Activated naive CD8-positive, alpha-beta T cell (primary cell): ENCODE results near the gene SCYL1.

Source experiments
- H3K27ac Mint-ChIP-seq: one replicate; pipeline ENCODE4 v1.8.0; 2021; ENCODE audit warnings: mixed read lengths
- H3K27me3 Mint-ChIP-seq: one replicate; pipeline ENCODE4 v1.8.0; 2021; ENCODE audit warnings: mixed read lengths
- H3K36me3 Mint-ChIP-seq: one replicate; pipeline ENCODE4 v1.8.0; 2021; ENCODE audit warnings: mixed read lengths
- H3K4me1 Mint-ChIP-seq: one replicate; pipeline ENCODE4 v1.8.0; 2021; ENCODE audit warnings: low read depth, mixed read lengths
- H3K4me3 Mint-ChIP-seq: one replicate; pipeline ENCODE4 v1.8.0; 2021; ENCODE audit warnings: mild to moderate bottlenecking, mixed read lengths
- H3K9me3 Mint-ChIP-seq: one replicate; pipeline ENCODE4 v1.8.0; 2021; ENCODE audit warnings: low read depth, mixed read lengths

Gene SCYL1

DNA sequence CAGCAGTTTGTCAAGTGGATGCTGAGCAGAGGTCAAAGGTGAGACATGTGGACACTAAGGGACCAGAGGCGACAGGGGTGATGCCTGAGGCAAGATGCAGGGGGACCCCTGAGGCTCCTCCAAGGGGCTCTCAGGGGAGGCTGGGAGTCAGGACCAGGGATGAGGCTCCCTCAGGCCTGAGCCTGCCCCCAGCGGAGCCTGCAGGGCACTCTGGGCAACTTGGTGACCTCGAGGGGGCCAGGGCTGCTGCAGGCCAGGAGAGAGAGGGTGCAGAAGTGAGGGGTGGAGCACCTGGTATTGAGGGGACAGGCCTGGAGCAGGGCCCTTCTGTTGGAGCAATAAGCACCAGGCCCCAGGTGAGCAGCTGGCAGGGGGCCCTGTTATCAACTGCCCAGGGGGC lies 57.0 kb downstream of the SCYL1 start:
- no peak overlapping the region for H3K4me3 Mint-ChIP-seq
- H3K27ac Mint-ChIP-seq: no peak overlapping the region
- H3K9me3 Mint-ChIP-seq: no peaks in the 10 kb centered on the region

DNA sequence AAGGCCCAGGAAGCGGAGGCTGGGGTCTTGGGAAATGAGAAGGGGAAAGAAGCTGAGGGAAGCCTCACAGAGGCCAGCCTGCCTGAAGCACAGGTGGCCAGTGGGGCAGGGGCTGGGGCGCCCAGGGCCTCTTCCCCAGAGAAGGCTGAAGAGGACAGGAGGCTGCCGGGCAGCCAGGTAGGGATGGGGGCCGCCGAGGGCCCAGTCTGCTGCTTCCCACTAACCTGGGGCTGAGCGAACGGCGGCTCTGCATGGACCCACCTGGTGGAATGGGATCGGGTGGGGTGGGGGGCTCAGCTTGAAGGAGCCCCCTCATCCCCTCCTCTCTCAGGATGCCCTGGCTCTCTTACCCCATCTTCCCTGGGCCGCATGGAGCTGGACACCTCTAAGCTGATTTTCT lies 58.7 kb downstream of the SCYL1 start:
- Mint-ChIP-seq H3K27me3 (no peaks in the 10 kb centered on the region), H3K4me1 (peaks cover 20% of the 10 kb centered on the region), H3K36me3 (no peaks in the 10 kb centered on the region), H3K4me3 (no peak overlapping the region), H3K27ac (no peak overlapping the region), H3K9me3 (no peaks in the 10 kb centered on the region)

More for the DNA sequence above, 57.0 kb downstream of the SCYL1 start:
- Mint-ChIP-seq H3K27me3 (no peaks in the 10 kb centered on the region), H3K4me1 (peaks cover 17% of the 10 kb centered on the region), H3K36me3 (no peaks in the 10 kb centered on the region)

DNA sequence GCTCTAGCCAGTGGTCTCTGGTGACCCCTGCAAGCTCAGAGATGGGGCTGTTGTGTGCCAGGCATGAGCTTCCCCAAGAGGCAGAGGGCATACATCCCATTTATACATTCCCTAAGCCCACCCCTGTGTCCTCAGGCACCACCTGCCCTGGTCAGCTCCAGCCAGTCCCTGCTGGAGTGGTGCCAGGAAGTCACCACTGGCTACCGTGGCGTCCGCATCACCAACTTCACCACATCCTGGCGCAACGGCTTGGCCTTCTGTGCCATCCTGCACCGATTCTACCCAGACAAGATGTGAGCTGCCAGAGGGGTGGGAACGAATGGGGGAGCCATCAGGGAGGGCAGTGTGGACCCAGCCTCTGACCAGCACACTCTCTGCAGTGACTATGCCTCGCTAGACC lies 59.2 kb downstream of the SCYL1 start:
- peaks cover 23% of the 10 kb centered on the region for H3K4me1 Mint-ChIP-seq
- H3K27ac Mint-ChIP-seq: no peak overlapping the region
- H3K36me3 Mint-ChIP-seq: no peaks in the 10 kb centered on the region

DNA sequence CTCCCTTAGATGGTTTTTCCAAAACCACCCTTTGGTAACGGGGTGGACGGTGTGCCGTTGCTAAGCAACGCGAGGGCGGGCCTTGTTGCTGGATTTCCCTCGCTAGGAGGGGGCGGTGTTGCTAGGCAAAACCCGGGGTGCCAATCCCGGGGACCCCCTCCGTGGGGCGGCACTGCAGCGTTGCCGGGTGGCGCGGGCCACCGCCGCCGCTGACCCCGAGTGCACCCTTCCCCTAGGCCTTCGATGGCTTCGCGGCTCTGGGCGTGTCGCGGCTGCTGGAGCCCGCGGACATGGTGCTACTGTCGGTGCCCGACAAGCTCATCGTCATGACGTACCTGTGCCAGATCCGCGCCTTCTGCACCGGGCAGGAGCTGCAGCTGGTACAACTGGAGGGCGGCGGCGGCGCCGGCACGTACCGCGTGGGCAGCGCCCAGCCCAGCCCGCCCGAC lies 59.9 kb downstream of the SCYL1 start:
- Mint-ChIP-seq H3K27me3 (no peaks in the 10 kb centered on the region), H3K4me1 (peaks cover 26% of the 10 kb centered on the region), H3K9me3 (no peaks in the 10 kb centered on the region), H3K4me3 (no peak overlapping the region), H3K27ac (no peak overlapping the region), H3K36me3 (no peaks in the 10 kb centered on the region)

More for the DNA sequence above, 59.2 kb downstream of the SCYL1 start:
- H3K4me3 Mint-ChIP-seq: no peak overlapping the region
- H3K27me3 Mint-ChIP-seq: no peaks in the 10 kb centered on the region
- no peaks in the 10 kb centered on the region for H3K9me3 Mint-ChIP-seq

DNA sequence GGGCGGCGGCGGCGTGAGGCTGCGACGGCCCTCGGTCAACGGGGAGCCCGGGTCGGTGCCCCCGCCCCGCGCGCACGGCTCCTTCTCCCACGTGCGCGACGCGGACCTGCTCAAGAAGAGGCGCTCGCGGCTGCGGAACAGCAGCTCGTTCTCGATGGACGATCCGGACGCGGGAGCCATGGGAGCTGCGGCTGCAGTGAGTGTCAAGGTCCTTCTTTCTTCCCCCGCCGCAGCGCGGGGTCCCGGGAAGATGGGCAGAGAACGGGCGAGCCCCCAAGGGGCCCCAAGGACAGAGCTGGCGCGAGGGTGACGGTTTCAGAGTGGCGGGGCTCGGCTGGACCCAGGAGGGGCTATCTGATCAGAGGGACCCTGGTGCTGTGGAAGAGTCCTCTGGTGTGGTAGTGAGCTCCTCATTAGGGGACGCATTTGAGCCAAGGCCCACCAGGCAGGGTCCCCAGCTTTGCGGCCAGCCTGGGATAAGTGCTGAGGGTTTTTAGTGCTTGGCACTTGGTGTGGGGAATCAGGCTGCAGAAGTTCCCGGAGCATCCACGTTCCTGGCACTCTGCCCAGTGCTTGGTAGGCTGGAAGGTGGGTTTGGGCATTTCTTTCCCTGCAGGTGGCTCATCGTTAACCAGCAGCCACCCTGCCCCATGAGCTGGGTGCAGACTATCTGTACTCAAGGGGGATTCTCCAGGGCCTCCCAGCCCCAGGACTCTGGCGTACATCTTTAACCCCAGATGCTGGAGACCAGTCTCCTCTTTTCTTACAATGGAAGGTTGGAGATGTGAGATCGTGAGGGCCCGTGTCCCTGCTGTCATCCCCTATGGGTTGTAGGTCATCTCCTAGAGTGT lies 60.7 kb downstream of the SCYL1 start:
- no peak overlapping the region for H3K27ac Mint-ChIP-seq
- no peaks in the 10 kb centered on the region for H3K9me3 Mint-ChIP-seq
- no peaks in the 10 kb centered on the region for H3K27me3 Mint-ChIP-seq
- no peak overlapping the region for H3K4me3 Mint-ChIP-seq
- H3K36me3 Mint-ChIP-seq: no peaks in the 10 kb centered on the region
- peaks cover 27% of the 10 kb centered on the region for H3K4me1 Mint-ChIP-seq

DNA sequence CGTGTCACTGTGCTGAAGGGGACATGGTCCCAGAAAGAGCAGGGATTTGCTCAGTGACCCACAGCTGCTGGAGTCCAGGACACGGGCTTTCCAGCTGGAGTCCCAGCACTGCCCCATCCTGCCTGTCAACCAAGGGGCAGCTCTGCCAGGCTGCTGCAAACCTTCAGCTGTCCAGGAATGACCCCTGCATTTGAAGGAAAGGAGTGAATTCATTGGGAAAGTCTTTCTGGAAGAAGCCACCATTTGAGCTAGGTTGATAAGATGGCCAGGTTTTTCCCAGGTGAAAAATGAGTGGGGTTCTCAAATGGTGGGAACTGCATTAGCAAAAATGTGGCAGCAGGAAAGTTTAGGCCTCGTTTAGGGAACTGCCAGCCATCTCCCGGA lies 61.4 kb downstream of the SCYL1 start:
- H3K4me3 Mint-ChIP-seq: no peak overlapping the region
- no peaks in the 10 kb centered on the region for H3K36me3 Mint-ChIP-seq
- H3K27ac Mint-ChIP-seq: peak overlapping the region; percentile 28
- no peaks in the 10 kb centered on the region for H3K9me3 Mint-ChIP-seq
- H3K27me3 Mint-ChIP-seq: no peaks in the 10 kb centered on the region
- peaks cover 27% of the 10 kb centered on the region for H3K4me1 Mint-ChIP-seq

DNA sequence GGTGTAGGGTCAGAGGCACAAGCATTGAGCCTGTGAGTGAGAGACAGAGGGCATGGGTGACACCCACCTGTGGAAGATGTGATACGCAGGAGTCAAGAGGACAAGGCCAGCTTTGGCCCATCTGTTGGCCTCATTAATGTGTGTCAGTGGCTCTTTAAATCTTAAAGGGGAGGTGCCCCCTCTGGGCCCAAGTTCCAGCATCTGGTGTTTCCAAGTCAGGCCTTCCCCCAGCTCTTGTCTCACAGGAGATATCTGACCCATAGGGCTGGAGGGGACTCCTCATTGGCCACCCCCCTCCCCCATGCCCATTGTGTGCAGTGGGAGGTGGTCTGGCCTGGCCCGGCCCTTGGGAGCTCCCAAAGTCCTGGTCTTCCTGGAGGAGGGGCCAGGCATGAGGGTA lies 61.8 kb downstream of the SCYL1 start:
- H3K27ac Mint-ChIP-seq: peak overlapping the region; percentile 28
- H3K4me3 Mint-ChIP-seq: no peak overlapping the region
- H3K4me1 Mint-ChIP-seq: peaks cover 27% of the 10 kb centered on the region

More for the DNA sequence above, 61.8 kb downstream of the SCYL1 start:
- no peaks in the 10 kb centered on the region for H3K27me3 Mint-ChIP-seq
- no peaks in the 10 kb centered on the region for H3K9me3 Mint-ChIP-seq
- H3K36me3 Mint-ChIP-seq: no peaks in the 10 kb centered on the region
